Measurements from ENCODE around the gene GNRH2.

DNA sequence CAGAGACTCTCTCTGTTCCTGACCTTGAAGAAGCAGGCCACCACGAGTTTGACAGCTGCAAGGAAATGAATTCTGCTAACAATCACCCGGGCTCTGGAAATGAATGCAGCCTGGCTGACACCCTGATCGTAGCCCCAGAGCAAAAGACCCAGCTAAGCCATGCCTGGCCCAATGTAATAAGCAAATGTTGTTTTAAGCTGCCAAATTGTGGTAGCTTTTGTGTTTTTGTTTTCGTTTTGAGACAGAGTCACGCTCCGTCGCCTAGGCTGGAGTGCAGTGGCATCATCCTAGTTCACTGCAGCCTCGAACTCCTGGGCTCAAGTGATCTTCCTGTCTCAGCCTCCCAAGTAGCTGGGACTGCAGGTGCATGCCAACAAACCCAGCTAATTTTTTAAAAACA lies 24.7 kb downstream of the GNRH2 start:
- TF ChIP-seq CTCF (IDR thresholded peaks at IDR 0.05): no peak
- no peak for TF ChIP-seq POLR2A (IDR thresholded peaks at IDR 0.05)

Data from gastroesophageal sphincter (tissue), 3 donors.